NCI-H187 treated with DMSO at 0.1 percent for 48 hours (cell line): Measurements from ENCODE around the gene HGF.

Experiments used
- DNase-seq: peaks from one replicate; lab custom pipeline; 2025; lab: John Stamatoyannopoulos, UW

The HGF gene

DNA sequence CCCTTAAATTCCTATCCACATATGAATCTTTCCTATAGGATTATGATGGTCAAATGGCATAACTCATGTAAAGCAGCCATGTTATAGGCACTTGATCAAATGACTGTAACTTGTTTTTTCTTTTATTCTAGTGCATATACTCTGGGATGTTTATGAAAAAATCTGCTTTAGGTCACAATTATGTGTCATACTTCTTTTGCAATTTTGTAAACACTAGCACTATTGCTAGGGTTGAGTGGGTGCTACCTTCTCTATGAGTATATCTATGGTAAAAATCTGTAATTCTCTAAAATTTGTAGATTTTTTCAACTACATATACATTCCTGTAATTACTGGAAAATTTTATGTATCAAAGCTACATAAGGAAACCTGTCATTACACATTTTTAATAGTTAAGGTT lies 50.0 kb downstream of the HGF start:
- no peak for DNase-seq

DNA sequence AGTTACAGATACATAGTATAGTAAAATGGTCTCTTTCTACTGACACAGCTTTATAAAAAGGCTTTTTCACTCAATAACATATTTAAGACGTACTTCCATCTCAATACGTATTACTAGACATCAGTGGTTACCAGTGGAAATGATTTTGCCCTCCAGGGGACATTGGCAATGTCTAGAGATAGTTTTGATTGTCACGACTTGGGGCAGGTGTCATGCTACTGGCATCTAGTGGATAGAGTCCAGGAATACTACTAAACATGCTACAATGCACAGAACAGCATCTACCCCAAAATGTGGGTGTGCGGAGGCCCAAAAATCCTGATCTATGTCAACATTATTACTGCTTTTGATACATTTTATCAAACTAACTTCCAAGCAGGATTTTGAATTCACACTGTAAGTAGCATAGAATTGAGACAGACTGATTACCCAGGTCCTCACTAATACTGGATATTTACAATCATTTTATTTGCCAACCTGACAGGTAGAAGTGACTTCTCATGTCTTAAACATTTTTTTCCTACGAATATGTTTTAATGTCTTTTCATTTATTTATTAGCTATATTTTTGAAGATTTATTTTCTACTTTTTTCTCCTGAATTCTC lies 53.8 kb downstream of the HGF start:
- no peak for DNase-seq

GRCh38 chr7:81714306-81714705 lies 55.5 kb downstream of the HGF start:
- DNase-seq: no peak

DNA sequence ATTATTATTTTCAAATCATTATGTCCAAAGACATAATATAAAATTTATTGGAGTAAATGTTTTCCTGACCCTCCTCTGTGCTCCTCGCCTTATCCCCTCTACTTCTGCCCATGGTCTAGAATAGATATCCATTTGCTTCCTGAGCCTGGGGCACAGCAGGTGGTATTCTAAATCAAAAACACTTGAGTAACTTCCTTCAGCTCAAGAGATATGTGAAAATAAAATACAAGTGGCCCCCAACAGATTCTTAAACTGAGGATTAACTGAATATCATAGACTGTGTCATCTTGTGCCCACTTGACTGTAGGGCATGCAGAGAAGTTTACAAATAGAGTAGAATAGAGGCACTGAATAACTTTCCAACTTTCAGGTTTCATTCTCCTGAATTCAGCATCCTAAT lies 59.1 kb downstream of the HGF start:
- DNase-seq: no peak

GRCh38 chr7:81709836-81710235 lies 60.0 kb downstream of the HGF start:
- no peak for DNase-seq

DNA sequence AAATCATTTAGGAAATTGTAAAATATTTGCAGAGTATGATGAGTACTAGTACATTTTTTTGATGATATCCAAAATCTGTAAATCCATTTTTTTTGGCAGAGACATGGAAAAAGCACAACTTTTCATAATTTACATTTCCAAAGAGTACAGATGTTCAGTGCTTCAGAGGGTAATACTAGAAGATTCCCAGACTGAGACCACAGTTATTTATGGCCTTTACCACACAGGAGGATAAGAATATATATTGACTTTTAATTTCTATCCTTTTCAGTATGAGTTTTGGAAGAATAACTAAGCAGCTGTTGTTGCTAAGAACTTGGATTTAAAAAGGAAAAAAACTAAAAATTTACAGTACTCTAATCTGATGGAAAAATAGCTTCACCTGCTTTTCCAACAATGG lies 61.9 kb downstream of the HGF start:
- DNase-seq: no peak

DNA sequence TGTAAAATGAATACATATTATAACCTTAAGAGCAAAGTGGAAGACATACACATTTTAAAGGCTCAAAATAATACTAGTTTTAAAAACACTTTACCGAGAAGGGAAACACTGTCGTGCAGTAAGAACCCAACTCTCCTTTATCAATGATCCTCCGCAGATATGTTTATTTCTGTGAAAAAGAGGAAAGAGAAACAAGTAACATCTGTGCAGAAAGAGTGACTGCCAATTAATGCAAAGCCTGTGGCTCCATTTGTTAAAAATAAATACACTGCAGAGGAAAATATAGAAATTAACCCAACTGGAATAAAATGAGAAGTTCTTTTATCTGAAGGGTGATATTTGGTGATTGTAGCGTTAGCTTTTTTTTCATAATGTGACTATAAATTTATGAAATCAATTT lies 62.7 kb downstream of the HGF start:
- no peak for DNase-seq

- DNase-seq: no peak
Observed at GRCh38 chr7:81705206-81705605, 64.6 kb downstream of the HGF start.

DNA sequence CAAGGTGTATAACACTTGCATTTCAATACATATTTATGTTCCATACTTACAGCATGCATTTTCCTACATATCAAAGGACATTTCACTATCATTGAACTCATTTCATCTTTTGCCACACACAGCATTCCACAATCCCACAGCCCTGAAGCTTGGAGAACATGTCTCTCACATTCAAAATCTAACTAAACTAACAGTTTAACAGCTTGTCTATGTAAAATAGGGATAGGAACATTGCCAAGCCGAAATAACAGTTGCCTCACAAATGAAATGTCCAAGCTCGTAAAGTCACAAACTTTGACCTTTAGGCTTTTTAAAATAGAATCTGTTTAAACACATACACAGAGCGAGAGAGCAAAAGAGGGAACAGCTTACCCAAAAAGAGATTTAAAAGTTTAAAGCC lies 65.3 kb downstream of the HGF start:
- DNase-seq: no peak

- no peak for DNase-seq
Observed at GRCh38 chr7:81698965-81699364, 70.9 kb downstream of the HGF start.

- no peak for DNase-seq
Observed at GRCh38 chr7:81694711-81695110, 75.1 kb downstream of the HGF start.

DNA sequence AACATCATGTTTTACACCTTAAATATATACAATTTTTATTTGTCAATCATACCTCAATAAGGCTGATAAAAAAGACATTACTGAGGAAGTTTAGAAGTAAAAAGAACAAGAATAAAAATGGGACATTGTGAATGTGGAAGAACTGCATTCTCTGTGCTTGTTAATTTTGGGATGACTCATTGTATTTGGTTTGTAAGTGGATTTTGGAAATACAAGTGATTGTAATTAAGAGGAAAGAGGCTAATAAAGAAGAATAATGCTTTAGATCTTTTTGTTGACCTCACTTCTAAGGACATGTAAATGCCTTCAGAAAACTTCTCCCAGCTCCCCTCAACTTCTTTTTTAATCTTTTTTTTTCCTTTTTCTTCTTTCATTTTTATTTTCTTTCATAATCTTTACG lies 76.0 kb downstream of the HGF start:
- DNase-seq: no peak

DNA sequence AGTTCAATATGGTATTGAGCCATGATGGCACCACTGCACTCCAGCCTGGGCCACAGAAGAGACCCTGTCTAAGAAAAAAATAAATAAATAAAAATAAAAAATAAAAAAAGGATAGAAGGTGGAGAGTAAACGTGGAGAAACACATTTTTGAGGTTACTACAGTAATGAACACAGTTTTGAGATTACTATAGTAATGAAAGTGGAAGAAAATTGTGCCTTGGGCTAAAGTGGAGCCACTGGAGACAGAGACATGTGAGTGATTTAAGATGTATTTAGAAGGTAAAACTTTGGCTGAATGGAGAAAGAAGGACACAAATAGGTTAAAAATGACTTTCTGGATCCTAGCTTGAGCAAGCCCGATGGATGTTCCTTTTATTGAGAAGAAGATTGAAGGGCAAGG lies 76.8 kb downstream of the HGF start:
- DNase-seq: no peak

DNA sequence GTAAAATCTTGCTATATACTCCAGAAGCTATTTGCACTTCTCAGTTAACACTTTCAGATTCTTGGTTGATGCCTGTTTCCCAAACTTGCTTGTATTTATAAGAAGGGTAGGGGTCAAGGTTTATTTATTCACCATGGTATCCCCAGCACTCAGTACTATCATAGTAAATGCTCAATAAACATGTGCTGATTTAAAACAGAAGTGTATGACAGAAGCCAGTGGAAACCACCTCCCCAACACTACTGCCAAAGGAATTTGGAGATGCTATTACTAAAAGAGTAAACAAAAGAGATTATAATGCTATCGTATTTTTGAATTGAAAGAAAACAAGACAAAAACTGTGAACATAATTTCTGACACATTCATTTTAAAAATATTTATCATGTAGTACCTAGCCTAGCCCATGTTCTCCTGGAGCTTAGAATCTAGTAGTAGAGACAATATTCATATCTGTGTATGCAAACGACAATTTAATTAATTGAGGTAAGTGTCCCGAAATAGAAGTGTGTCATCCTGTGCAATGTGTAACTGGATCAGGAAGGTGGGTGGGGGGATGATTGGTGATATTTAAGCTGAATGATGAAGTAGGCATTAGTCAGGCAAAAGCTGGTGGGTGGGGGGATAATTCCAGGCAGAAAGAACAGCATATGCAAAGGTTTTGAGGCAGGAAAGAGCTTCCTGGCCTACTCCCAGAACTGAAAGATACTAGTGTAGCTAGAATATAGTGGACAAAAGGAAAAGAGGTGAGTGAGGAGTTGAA lies 77.5 kb downstream of the HGF start:
- DNase-seq: no peak

DNA sequence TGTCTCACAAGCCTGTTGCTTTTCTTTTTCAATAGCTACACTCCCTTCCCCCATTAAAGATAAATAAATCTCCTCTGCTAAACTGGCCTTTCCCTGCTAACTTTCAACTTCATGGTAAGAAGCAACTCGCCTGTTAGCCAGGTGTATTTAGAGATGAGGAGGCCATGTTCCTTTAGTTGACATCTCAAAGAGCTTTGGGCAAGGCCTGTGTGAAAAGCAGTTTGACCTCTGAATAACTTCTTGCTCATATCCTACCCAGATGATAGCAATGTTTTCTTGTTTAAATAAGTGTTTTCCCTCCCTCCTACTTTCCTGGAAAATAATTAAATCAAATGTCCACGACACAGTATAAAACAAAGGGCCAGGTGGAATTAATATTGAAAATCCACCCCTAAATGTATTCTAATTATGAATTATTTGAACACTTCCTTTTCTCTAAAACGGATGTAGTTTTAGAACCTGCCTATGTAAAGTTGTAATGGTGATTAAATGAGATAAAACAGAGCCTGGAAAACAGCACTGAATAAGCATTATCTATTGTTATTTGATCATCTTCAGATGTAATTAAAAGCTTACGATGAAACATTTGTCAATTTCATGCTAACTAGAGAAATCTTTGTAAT lies 78.5 kb downstream of the HGF start:
- no peak for DNase-seq

GRCh38 chr7:81690688-81691087 lies 79.2 kb downstream of the HGF start:
- no peak for DNase-seq

- no peak for DNase-seq
Observed at GRCh38 chr7:81690251-81690650, 79.6 kb downstream of the HGF start.

GRCh38 chr7:81688622-81689411 lies 81.0 kb downstream of the HGF start:
- DNase-seq: no peak

DNA sequence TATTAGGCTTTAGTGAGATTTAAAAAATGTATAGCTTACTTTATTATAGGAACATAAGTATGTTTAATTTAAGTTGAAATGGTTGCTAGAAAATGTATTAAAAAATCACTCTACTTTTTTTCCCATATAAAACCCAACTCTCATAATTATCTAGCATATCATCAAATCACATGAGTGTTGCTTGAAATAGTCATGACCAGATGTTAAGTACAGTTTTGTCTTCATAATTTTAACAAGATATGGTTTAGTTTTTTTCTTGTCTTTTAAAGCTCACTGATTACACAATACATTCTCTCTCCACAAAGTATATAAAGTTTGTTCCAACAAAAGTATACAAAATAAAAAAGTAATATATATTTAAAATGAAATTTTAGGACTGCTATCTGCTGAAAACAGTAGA lies 82.8 kb downstream of the HGF start:
- no peak for DNase-seq

- no peak for DNase-seq
Observed at GRCh38 chr7:81685270-81685868, 84.5 kb downstream of the HGF start.

GRCh38 chr7:81684514-81685269 lies 85.2 kb downstream of the HGF start:
- peak; percentile 20 for DNase-seq

GRCh38 chr7:81684033-81684432 lies 85.8 kb downstream of the HGF start:
- no peak for DNase-seq
